ENCODE results near the gene ENDOV.

The ENDOV gene

DNA sequence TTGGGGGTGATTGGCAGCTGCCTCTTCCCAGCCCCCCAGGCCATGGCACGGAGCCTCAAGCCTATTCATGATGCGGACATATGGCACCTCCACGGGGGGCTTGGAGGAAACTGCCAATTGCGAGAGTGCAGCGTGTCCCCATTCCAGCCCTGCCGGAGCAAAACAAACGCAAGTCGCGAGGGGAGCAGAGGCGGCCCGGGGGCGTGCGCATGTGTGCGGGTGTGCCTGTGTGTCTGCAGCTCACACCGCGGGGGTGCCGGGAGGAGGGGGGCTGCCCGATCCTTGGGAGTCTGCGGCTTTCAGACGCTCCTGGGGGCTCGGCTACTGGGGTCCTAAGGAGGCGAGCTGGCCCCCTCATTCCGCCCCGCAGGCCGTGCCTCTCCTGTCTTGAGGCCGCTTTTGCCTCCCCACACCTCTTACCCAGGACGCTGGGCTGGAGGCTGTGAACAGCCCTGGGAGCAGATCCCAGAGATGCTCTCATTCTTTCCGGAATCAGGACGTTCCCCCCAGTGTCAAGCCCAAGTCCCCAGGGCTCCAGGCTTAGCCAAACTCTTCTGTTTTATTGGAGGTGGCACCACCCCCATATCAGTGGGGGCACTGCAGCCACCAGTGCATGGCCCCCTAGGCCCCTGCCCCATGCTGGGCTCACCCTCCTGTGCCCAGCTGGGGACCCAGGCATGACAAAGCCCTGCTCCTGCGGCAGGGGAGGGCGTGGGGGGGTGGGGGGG, 29.1 kb downstream of the ENDOV start:
- DNase-seq (ENCODE audit: extremely low read depth, low read depth): no peak
- H3K4me3 ChIP-seq (replicated peaks; ENCODE audit: low read depth, low read length): no peak overlapping the region
- no peak for TF ChIP-seq CTCF (IDR thresholded peaks at IDR 0.05; ENCODE audit: low read depth, low read length, missing control alignments)

- H3K4me3 ChIP-seq (replicated peaks; ENCODE audit: low read depth, low read length): no peak overlapping the region
- no peak for TF ChIP-seq CTCF (IDR thresholded peaks at IDR 0.05; ENCODE audit: low read depth, low read length, missing control alignments)
- no peak for DNase-seq (ENCODE audit: extremely low read depth, low read depth)
Observed at GRCh38 chr17:80444644-80444979, 29.6 kb downstream of the ENDOV start.

DNA sequence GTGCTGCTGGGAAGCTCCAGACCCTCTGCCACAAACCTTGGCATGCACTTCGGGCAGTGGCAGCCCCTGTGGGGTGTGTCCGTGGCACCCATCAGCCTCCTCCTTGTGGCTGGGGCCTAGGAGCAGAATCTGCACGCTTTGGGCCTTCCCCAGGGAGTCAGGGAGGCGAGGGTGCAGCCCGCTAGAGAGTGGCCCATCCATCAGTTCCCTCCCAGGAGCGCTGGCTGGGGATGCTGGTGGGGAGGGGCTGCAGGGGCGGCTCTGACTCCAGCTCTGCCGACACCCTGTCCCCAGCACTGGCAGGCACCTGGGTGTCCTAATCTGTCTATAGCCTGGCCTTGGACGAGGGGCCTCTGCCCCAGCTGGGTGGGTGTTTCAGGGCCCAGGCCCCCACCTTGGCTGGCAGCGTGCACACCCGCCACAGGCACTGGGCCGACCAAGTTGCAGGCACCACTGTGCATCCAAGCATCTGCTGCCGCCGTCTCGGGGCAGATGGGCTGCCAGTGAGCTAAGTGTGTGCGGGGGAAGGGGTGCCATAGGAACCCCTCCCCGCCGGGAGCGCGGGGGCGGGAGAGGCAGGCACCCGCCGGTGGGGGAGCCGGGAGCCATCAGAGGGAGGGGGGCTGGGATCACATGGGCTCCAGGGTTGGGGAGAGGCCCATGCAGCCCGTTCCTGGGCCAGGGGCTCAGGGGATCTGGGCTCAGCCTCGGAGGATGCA, 30.2 kb downstream of the ENDOV start:
- TF ChIP-seq CTCF (IDR thresholded peaks at IDR 0.05; ENCODE audit: low read depth, low read length, missing control alignments): no peak
- DNase-seq (ENCODE audit: extremely low read depth, low read depth): no peak
- H3K4me3 ChIP-seq (replicated peaks; ENCODE audit: low read depth, low read length): no peak overlapping the region

GRCh38 chr17:80445726-80446110, 30.8 kb downstream of the ENDOV start:
- DNase-seq (ENCODE audit: extremely low read depth, low read depth): no peak
- no peak for TF ChIP-seq CTCF (IDR thresholded peaks at IDR 0.05; ENCODE audit: low read depth, low read length, missing control alignments)
- H3K4me3 ChIP-seq (replicated peaks; ENCODE audit: low read depth, low read length): no peak overlapping the region

DNA sequence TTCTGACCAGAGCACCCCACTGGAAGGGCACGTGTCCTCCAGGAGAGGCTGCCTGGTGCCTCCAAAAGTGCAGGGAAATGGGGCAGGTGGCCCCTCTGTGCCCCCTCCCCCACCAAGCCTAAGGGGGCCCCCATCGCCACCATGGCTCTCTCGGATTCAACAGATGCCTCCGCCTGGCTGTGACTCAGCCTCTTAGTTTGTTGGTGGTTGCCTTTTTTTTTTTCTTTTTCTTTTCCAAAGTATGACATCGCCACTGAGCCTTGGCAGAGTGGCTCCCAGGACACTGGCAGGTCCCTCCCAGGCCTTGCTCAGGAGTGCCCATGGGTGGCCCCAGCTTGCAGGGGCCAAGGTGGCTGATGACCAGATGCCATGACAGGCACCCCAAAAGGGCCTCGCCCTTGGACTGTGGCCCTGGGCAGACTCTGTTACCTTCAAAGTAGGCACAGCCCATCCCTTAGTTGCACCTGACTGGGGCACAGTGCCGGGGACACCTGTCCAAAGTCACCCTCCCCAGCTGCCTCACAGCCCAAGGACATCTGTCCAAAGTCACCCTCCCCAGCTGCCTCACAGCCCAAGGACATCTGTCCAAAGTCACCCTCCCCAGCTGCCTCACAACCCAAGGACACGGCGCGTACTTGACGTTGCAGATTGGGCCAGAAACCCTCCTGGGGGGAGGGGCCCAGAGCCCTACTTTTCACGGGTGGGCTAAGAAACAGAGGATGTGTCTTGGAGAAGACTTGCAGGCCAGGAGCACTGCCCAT, 31.9 kb downstream of the ENDOV start:
- no peak for TF ChIP-seq CTCF (IDR thresholded peaks at IDR 0.05; ENCODE audit: low read depth, low read length, missing control alignments)
- no peak overlapping the region for H3K4me3 ChIP-seq (replicated peaks; ENCODE audit: low read depth, low read length)
- no peak for DNase-seq (ENCODE audit: extremely low read depth, low read depth)

- no peak for DNase-seq (ENCODE audit: extremely low read depth, low read depth)
- H3K4me3 ChIP-seq (replicated peaks; ENCODE audit: low read depth, low read length): no peak overlapping the region
- no peak for TF ChIP-seq CTCF (IDR thresholded peaks at IDR 0.05; ENCODE audit: low read depth, low read length, missing control alignments)
Observed at GRCh38 chr17:80447790-80448189, 32.8 kb downstream of the ENDOV start.

Measured in HFF-Myc (cell line).